IMR-90 (cell line): ENCODE measurements around the gene RPS15. TPM values are rescaled to one million over a fixed set of nuclear protein-coding genes. Genes with fewer than 3 reads are reported as not detected.

ENCODE experiments used
- ATAC-seq: fragments of 200-7000 bp; cut with Tn5 transposase; 2 replicates; pipeline ENCODE4 v1.9.1; 2020; ENCODE audit warnings: low read depth, mild to moderate bottlenecking, moderate library complexity
- BruUV-seq: library from RNA; stranded (reverse); fragments of 400-500 nt; replicated peaks from 2 replicates; lab custom pipeline; 2021; lab: Mats Ljungman, UMichigan
- CTCF ChIA-PET: fragments of 300-600 bp; formaldehyde crosslinking; extraction: SDS; loops from one replicate; lab custom pipeline; 2021; ENCODE audit warnings: antibody characterized with exemption; lab: Yijun Ruan, JAX
- POLR2A ChIA-PET: fragments of 300-600 bp; sonication (Branson Sonifier 250); formaldehyde crosslinking; loops from one replicate; lab custom pipeline; 2022; ENCODE audit warnings: antibody characterized with exemption; ENCODE audit not compliant: unreplicated experiment; lab: Charles Lee
- DNase-seq: peaks from one replicate; pipeline ENCODE4 v3.0.0; 2013
- H2AFZ ChIP-seq: replicated peaks from 2 replicates; pipeline ENCODE3; 2013; ENCODE audit warnings: low read length, mild to moderate bottlenecking; ENCODE audit not compliant: poor library complexity
- H2AK5ac ChIP-seq: 2 replicates; pipeline ENCODE4 v1.6.1; 2013; ENCODE audit warnings: low read depth, low read length, inconsistent platforms
- H2AK9ac ChIP-seq: replicated peaks from 2 replicates; pipeline ENCODE3; 2013; ENCODE audit warnings: mild to moderate bottlenecking, low read depth, low read length, moderate library complexity; ENCODE audit not compliant: poor library complexity
- H2BK120ac ChIP-seq: 2 replicates; pipeline ENCODE4 v1.6.1; 2013; ENCODE audit warnings: low read depth, low read length, inconsistent platforms
- H2BK15ac ChIP-seq: 3 replicates; pipeline ENCODE4 v1.6.1; 2013; ENCODE audit warnings: low read depth, low read length, inconsistent platforms
- H2BK20ac ChIP-seq: 2 replicates; pipeline ENCODE4 v1.6.1; 2013; ENCODE audit warnings: low read depth, mild to moderate bottlenecking, inconsistent platforms, low read length, moderate library complexity
- H2BK5ac ChIP-seq: 2 replicates; pipeline ENCODE4 v1.6.1; 2013; ENCODE audit warnings: mild to moderate bottlenecking, low read depth, low read length, inconsistent platforms; ENCODE audit not compliant: poor library complexity, severe bottlenecking
- H3K14ac ChIP-seq: replicated peaks from 2 replicates; pipeline ENCODE4 v1.6.1; 2013; ENCODE audit warnings: low read depth, low read length, inconsistent platforms
- H3K18ac ChIP-seq: 2 replicates; pipeline ENCODE4 v1.6.1; 2013; ENCODE audit warnings: low read depth, low read length, control low read depth
- H3K23ac ChIP-seq: 2 replicates; pipeline ENCODE4 v1.6.1; 2013; ENCODE audit warnings: low read depth, low read length, inconsistent platforms
- H3K27ac ChIP-seq: 2 replicates; pipeline ENCODE4 v1.5.1; 2013; ENCODE audit warnings: mild to moderate bottlenecking, control low read depth, low read length; ENCODE audit not compliant: insufficient read depth
- H3K27me3 ChIP-seq: 2 replicates; pipeline ENCODE4 v1.6.1; 2013; ENCODE audit warnings: low read length; ENCODE audit not compliant: control insufficient read depth, insufficient read depth
- H3K36me3 ChIP-seq: 2 replicates; pipeline ENCODE4 v1.6.1; 2013; ENCODE audit warnings: low read length, mixed read lengths; ENCODE audit not compliant: control insufficient read depth, insufficient read depth
- H3K4ac ChIP-seq: 2 replicates; pipeline ENCODE4 v1.6.1; 2013; ENCODE audit warnings: low read depth, low read length, inconsistent platforms
- H3K4me1 ChIP-seq: 2 replicates; pipeline ENCODE4 v1.6.1; 2013; ENCODE audit warnings: low read length, mixed read lengths; ENCODE audit not compliant: control insufficient read depth, insufficient read depth
- H3K4me2 ChIP-seq: 2 replicates; pipeline ENCODE4 v1.6.1; 2013; ENCODE audit warnings: low read depth, mild to moderate bottlenecking, control low read depth, low read length, moderate library complexity
- H3K4me3 ChIP-seq: 2 replicates; pipeline ENCODE4 v1.5.1; 2013; ENCODE audit warnings: low read depth, mild to moderate bottlenecking, control low read depth, low read length, moderate library complexity; ENCODE audit not compliant: insufficient read depth
- H3K56ac ChIP-seq: 2 replicates; pipeline ENCODE4 v1.6.1; 2013; ENCODE audit warnings: low read length, inconsistent platforms; ENCODE audit not compliant: insufficient read depth; ENCODE audit errors: extremely low read depth
- H3K79me1 ChIP-seq, 2 experiments: 2 replicates each; pipeline ENCODE4 v1.6.1; 2013; ENCODE audit warnings: low read length in 2 of 2, inconsistent platforms in 1 of 2, low read depth in 1 of 2
- H3K9ac ChIP-seq: 2 replicates; pipeline ENCODE4 v1.6.1; 2013; ENCODE audit warnings: low read depth, low read length, control low read depth
- H3K9me1 ChIP-seq: 2 replicates; pipeline ENCODE4 v1.6.1; 2013; ENCODE audit warnings: low read length, inconsistent platforms; ENCODE audit not compliant: insufficient read depth
- H3K9me3 ChIP-seq: 2 replicates; pipeline ENCODE4 v1.6.1; 2013; ENCODE audit warnings: low read length; ENCODE audit not compliant: control insufficient read depth, insufficient read depth
- H4K20me1 ChIP-seq: 2 replicates; pipeline ENCODE4 v1.6.1; 2013; ENCODE audit warnings: low read length, inconsistent platforms; ENCODE audit not compliant: insufficient read depth
- H4K5ac ChIP-seq: 2 replicates; pipeline ENCODE4 v1.6.1; 2013; ENCODE audit warnings: mild to moderate bottlenecking, low read depth, low read length, control low read depth
- H4K8ac ChIP-seq, 2 experiments: 2 replicates each; pipeline ENCODE4 v1.6.1; 2013; ENCODE audit warnings: low read depth in 2 of 2, low read length in 2 of 2, control low read depth in 1 of 2, inconsistent platforms in 1 of 2
- H4K91ac ChIP-seq: 2 replicates; pipeline ENCODE4 v1.6.1; 2013; ENCODE audit warnings: low read depth, low read length, inconsistent platforms; ENCODE audit not compliant: insufficient read depth
- CEBPB ChIP-seq: IDR thresholded peaks from 2 replicates; pipeline ENCODE4 v1.6.1; 2012; ENCODE audit warnings: low read depth, low read length, improper control_type of control experiment
- MAZ ChIP-seq: IDR thresholded peaks from 2 replicates; pipeline ENCODE4 v1.6.1; 2012; ENCODE audit warnings: low read depth, mild to moderate bottlenecking, low read length, improper control_type of control experiment, moderate library complexity, borderline replicate concordance
- NFE2L2 ChIP-seq: fragments of 150-350 bp; IDR thresholded peaks from 2 replicates; pipeline ENCODE4 v1.6.1; 2016; ENCODE audit warnings: low read depth, mild to moderate bottlenecking, low read length
- POLR2A ChIP-seq: IDR thresholded peaks from 2 replicates; pipeline ENCODE4 v1.6.1; 2012; ENCODE audit warnings: mild to moderate bottlenecking, low read depth, low read length
- WGBS, 2 experiments: methylation state at CpG; one replicate each; pipeline versions ENCODE4 v1.1.5 to v1.1.7; 2013; ENCODE audit warnings: missing lambda C conversion rate in 2 of 2; ENCODE audit not compliant: insufficient read length in 1 of 2; ENCODE audit errors: extremely low coverage in 2 of 2; 5-methylcytosine and 5-hydroxymethylcytosine counted together
- dilution Hi-C: fragments of 300-500 bp; cut with HindIII; formaldehyde crosslinking; loops from one replicate; pipeline ENCODE4 v1.14.3; 2018; ENCODE audit warnings: low sequenced_read_pairs; ENCODE audit not compliant: unreplicated experiment
- in situ Hi-C: fragments of 300-500 bp; cut with MboI; formaldehyde crosslinking; loops from 3 replicates; pipeline ENCODE4 v1.14.3; 2019; ENCODE audit warnings: low sequenced_read_pairs, inconsistent platforms, mixed read lengths
- intact Hi-C: fragments of 100-400 bp; cut with micrococcal nuclease; formaldehyde crosslinking; loops from 2 replicates; pipeline ENCODE4 v1.10.0; 2022
- polyA plus RNA-seq, 3 experiments: library from polyadenylated mRNA; depleted of rRNA; stranded (reverse); fragments of >200 nt; gene quantifications; 2 replicates each; pipeline ENCODE4 v1.2.3, GENCODE V29; 2012; ENCODE audit warnings: low replicate concordance in 1 of 3
- total RNA-seq: library from RNA; depleted of rRNA; stranded (reverse); fragments of >200 nt; gene quantifications from 2 replicates; pipeline ENCODE4 v1.2.3, GENCODE V29; 2012
- TF ChIP-seq, protein P1 (sequence below): conservative IDR thresholded peaks from 2 replicates; pipeline ENCODE4 v1.5.1; 2012; ENCODE audit warnings: mild to moderate bottlenecking, low read depth, low read length, improper control_type of control experiment
- TF ChIP-seq, protein P2 (sequence below): fragments of 150-350 bp; IDR thresholded peaks from 2 replicates; pipeline ENCODE4 v1.6.1; 2017; ENCODE audit warnings: mild to moderate bottlenecking, antibody characterized with exemption, low read length, low read depth

RPS15 gene
- total and polyA plus RNA-seq, 2 of the 4 experiments (the other 2 are of a cell fraction) = 1,179 to 1,855 TPM

GRCh38 chr19:1473085-1473851 is 35.1 kb downstream of the RPS15 start:
- POLR2A ChIA-PET = interaction anchor here (0.6 kb wide), 1 partner anchor 117 kb away, joined by 3 read pairs; no protein-coding TSS in a partner anchor
- no TSS peak for BruUV-seq
- peaks cover 71% of the 10 kb centered on the region for H4K20me1 ChIP-seq

More at GRCh38 chr19:1473085-1473851, 35.1 kb downstream of the RPS15 start:
- no peak overlapping the region for H3K4ac ChIP-seq
- no peak overlapping the region for H3K18ac ChIP-seq
- DNase-seq (no peak), ATAC-seq (no peak)
- no peak overlapping the region for H3K4me2 ChIP-seq
- 0 out of 2 replicates have a peak, but pooled peaks cover 3% of the 10 kb centered on the region for H3K9me1 ChIP-seq
- no peak overlapping the region for H2BK15ac ChIP-seq
- WGBS, 2 experiments = 81% methylated on average over 7 of the region's 20 CpGs; no CpG with 5 or more reads in 1 of the 2 experiments
- in situ Hi-C loops = no loop called here
- intact Hi-C loops = no loop called here
- H4K91ac ChIP-seq = no peak overlapping the region
- no peaks in the 10 kb centered on the region; the same call in 1 of the 2 replicates for H3K9me3 ChIP-seq
- no peak overlapping the region for H3K14ac ChIP-seq
- no peak overlapping the region for H2AK9ac ChIP-seq
- no peak overlapping the region for H4K5ac ChIP-seq
- no peak overlapping the region for H3K27ac ChIP-seq
- H3K23ac ChIP-seq = no peak overlapping the region
- H2BK20ac ChIP-seq = no peak overlapping the region
- H2BK5ac ChIP-seq = no peak overlapping the region
- no peak overlapping the region for H3K56ac ChIP-seq
- TF ChIP-seq, protein P1, sequence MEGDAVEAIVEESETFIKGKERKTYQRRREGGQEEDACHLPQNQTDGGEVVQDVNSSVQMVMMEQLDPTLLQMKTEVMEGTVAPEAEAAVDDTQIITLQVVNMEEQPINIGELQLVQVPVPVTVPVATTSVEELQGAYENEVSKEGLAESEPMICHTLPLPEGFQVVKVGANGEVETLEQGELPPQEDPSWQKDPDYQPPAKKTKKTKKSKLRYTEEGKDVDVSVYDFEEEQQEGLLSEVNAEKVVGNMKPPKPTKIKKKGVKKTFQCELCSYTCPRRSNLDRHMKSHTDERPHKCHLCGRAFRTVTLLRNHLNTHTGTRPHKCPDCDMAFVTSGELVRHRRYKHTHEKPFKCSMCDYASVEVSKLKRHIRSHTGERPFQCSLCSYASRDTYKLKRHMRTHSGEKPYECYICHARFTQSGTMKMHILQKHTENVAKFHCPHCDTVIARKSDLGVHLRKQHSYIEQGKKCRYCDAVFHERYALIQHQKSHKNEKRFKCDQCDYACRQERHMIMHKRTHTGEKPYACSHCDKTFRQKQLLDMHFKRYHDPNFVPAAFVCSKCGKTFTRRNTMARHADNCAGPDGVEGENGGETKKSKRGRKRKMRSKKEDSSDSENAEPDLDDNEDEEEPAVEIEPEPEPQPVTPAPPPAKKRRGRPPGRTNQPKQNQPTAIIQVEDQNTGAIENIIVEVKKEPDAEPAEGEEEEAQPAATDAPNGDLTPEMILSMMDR = no peak
- TF ChIP-seq, protein P2, sequence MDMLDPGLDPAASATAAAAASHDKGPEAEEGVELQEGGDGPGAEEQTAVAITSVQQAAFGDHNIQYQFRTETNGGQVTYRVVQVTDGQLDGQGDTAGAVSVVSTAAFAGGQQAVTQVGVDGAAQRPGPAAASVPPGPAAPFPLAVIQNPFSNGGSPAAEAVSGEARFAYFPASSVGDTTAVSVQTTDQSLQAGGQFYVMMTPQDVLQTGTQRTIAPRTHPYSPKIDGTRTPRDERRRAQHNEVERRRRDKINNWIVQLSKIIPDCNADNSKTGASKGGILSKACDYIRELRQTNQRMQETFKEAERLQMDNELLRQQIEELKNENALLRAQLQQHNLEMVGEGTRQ = no peak
- no peak for TF ChIP-seq CEBPB
- no peak for TF ChIP-seq POLR2A
- TF ChIP-seq MAZ = no peak
- TF ChIP-seq NFE2L2 = no peak
- no peak overlapping the region for H2AK5ac ChIP-seq
- H4K8ac ChIP-seq = no peak overlapping the region
- peaks cover 7 to 51% of the 10 kb centered on the region in 2 experiments for H3K79me1 ChIP-seq
- no peak overlapping the region for H3K9ac ChIP-seq
- dilution Hi-C loops = no loop called here
- H2AFZ ChIP-seq = no peak overlapping the region
- peaks cover 9% of the 10 kb centered on the region for H3K36me3 ChIP-seq
- H2BK120ac ChIP-seq = no peak overlapping the region
- no peak overlapping the region for H3K4me3 ChIP-seq
- H3K27me3 ChIP-seq = peaks cover 42% of the 10 kb centered on the region
- CTCF ChIA-PET = interaction anchor here (0.6 kb wide), 1 partner anchor 19 kb away, joined by 4 read pairs; no protein-coding TSS in a partner anchor
- peaks cover 20% of the 10 kb centered on the region for H3K4me1 ChIP-seq
